IMR-90 (cell line): ENCODE data around the gene GPR179. TPM values are rescaled to one million over a fixed set of nuclear protein-coding genes. Genes with fewer than 3 reads are reported as not detected.

ENCODE experiments used
- ATAC-seq: fragments of 200-7000 bp; cut with Tn5 transposase; 2 replicates; pipeline ENCODE4 v1.9.1; 2020; ENCODE audit warnings: low read depth, mild to moderate bottlenecking, moderate library complexity
- BruUV-seq: library from RNA; stranded (reverse); fragments of 400-500 nt; replicated peaks from 2 replicates; lab custom pipeline; 2021; lab: Mats Ljungman, UMichigan
- CTCF ChIA-PET: fragments of 300-600 bp; formaldehyde crosslinking; extraction: SDS; loops from one replicate; lab custom pipeline; 2021; ENCODE audit warnings: antibody characterized with exemption; lab: Yijun Ruan, JAX
- POLR2A ChIA-PET: fragments of 300-600 bp; sonication (Branson Sonifier 250); formaldehyde crosslinking; loops from one replicate; lab custom pipeline; 2022; ENCODE audit warnings: antibody characterized with exemption; ENCODE audit not compliant: unreplicated experiment; lab: Charles Lee
- DNase-seq: peaks from one replicate; pipeline ENCODE4 v3.0.0; 2013
- H2AFZ ChIP-seq: replicated peaks from 2 replicates; pipeline ENCODE3; 2013; ENCODE audit warnings: low read length, mild to moderate bottlenecking; ENCODE audit not compliant: poor library complexity
- H2AK5ac ChIP-seq: 2 replicates; pipeline ENCODE4 v1.6.1; 2013; ENCODE audit warnings: low read depth, low read length, inconsistent platforms
- H2AK9ac ChIP-seq: replicated peaks from 2 replicates; pipeline ENCODE3; 2013; ENCODE audit warnings: mild to moderate bottlenecking, low read depth, low read length, moderate library complexity; ENCODE audit not compliant: poor library complexity
- H2BK120ac ChIP-seq: 2 replicates; pipeline ENCODE4 v1.6.1; 2013; ENCODE audit warnings: low read depth, low read length, inconsistent platforms
- H2BK15ac ChIP-seq: 3 replicates; pipeline ENCODE4 v1.6.1; 2013; ENCODE audit warnings: low read depth, low read length, inconsistent platforms
- H2BK20ac ChIP-seq: 2 replicates; pipeline ENCODE4 v1.6.1; 2013; ENCODE audit warnings: low read depth, mild to moderate bottlenecking, inconsistent platforms, low read length, moderate library complexity
- H2BK5ac ChIP-seq: 2 replicates; pipeline ENCODE4 v1.6.1; 2013; ENCODE audit warnings: mild to moderate bottlenecking, low read depth, low read length, inconsistent platforms; ENCODE audit not compliant: poor library complexity, severe bottlenecking
- H3K14ac ChIP-seq: replicated peaks from 2 replicates; pipeline ENCODE4 v1.6.1; 2013; ENCODE audit warnings: low read depth, low read length, inconsistent platforms
- H3K18ac ChIP-seq: 2 replicates; pipeline ENCODE4 v1.6.1; 2013; ENCODE audit warnings: low read depth, low read length, control low read depth
- H3K23ac ChIP-seq: 2 replicates; pipeline ENCODE4 v1.6.1; 2013; ENCODE audit warnings: low read depth, low read length, inconsistent platforms
- H3K27ac ChIP-seq: 2 replicates; pipeline ENCODE4 v1.5.1; 2013; ENCODE audit warnings: mild to moderate bottlenecking, control low read depth, low read length; ENCODE audit not compliant: insufficient read depth
- H3K27me3 ChIP-seq: 2 replicates; pipeline ENCODE4 v1.6.1; 2013; ENCODE audit warnings: low read length; ENCODE audit not compliant: control insufficient read depth, insufficient read depth
- H3K36me3 ChIP-seq: 2 replicates; pipeline ENCODE4 v1.6.1; 2013; ENCODE audit warnings: low read length, mixed read lengths; ENCODE audit not compliant: control insufficient read depth, insufficient read depth
- H3K4ac ChIP-seq: 2 replicates; pipeline ENCODE4 v1.6.1; 2013; ENCODE audit warnings: low read depth, low read length, inconsistent platforms
- H3K4me1 ChIP-seq: 2 replicates; pipeline ENCODE4 v1.6.1; 2013; ENCODE audit warnings: low read length, mixed read lengths; ENCODE audit not compliant: control insufficient read depth, insufficient read depth
- H3K4me2 ChIP-seq: 2 replicates; pipeline ENCODE4 v1.6.1; 2013; ENCODE audit warnings: low read depth, mild to moderate bottlenecking, control low read depth, low read length, moderate library complexity
- H3K4me3 ChIP-seq: 2 replicates; pipeline ENCODE4 v1.5.1; 2013; ENCODE audit warnings: low read depth, mild to moderate bottlenecking, control low read depth, low read length, moderate library complexity; ENCODE audit not compliant: insufficient read depth
- H3K56ac ChIP-seq: 2 replicates; pipeline ENCODE4 v1.6.1; 2013; ENCODE audit warnings: low read length, inconsistent platforms; ENCODE audit not compliant: insufficient read depth; ENCODE audit errors: extremely low read depth
- H3K79me1 ChIP-seq, 2 experiments: 2 replicates each; pipeline ENCODE4 v1.6.1; 2013; ENCODE audit warnings: low read length in 2 of 2, inconsistent platforms in 1 of 2, low read depth in 1 of 2
- H3K9ac ChIP-seq: 2 replicates; pipeline ENCODE4 v1.6.1; 2013; ENCODE audit warnings: low read depth, low read length, control low read depth
- H3K9me1 ChIP-seq: 2 replicates; pipeline ENCODE4 v1.6.1; 2013; ENCODE audit warnings: low read length, inconsistent platforms; ENCODE audit not compliant: insufficient read depth
- H3K9me3 ChIP-seq: 2 replicates; pipeline ENCODE4 v1.6.1; 2013; ENCODE audit warnings: low read length; ENCODE audit not compliant: control insufficient read depth, insufficient read depth
- H4K20me1 ChIP-seq: 2 replicates; pipeline ENCODE4 v1.6.1; 2013; ENCODE audit warnings: low read length, inconsistent platforms; ENCODE audit not compliant: insufficient read depth
- H4K5ac ChIP-seq: 2 replicates; pipeline ENCODE4 v1.6.1; 2013; ENCODE audit warnings: mild to moderate bottlenecking, low read depth, low read length, control low read depth
- H4K8ac ChIP-seq, 2 experiments: 2 replicates each; pipeline ENCODE4 v1.6.1; 2013; ENCODE audit warnings: low read depth in 2 of 2, low read length in 2 of 2, control low read depth in 1 of 2, inconsistent platforms in 1 of 2
- H4K91ac ChIP-seq: 2 replicates; pipeline ENCODE4 v1.6.1; 2013; ENCODE audit warnings: low read depth, low read length, inconsistent platforms; ENCODE audit not compliant: insufficient read depth
- CHD1 ChIP-seq: IDR thresholded peaks from 2 replicates; pipeline ENCODE4 v1.6.1; 2012; ENCODE audit warnings: low read depth, low read length, improper control_type of control experiment
- FOS ChIP-seq: fragments of 150-350 bp; IDR thresholded peaks from 2 replicates; pipeline ENCODE4 v1.6.1; 2016; ENCODE audit warnings: low read depth, low read length
- MAFK ChIP-seq: IDR thresholded peaks from 2 replicates; pipeline ENCODE4 v1.6.1; 2012; ENCODE audit warnings: low read depth, low read length, improper control_type of control experiment
- NFE2L2 ChIP-seq: fragments of 150-350 bp; IDR thresholded peaks from 2 replicates; pipeline ENCODE4 v1.6.1; 2016; ENCODE audit warnings: low read depth, mild to moderate bottlenecking, low read length
- POLR2A ChIP-seq: IDR thresholded peaks from 2 replicates; pipeline ENCODE4 v1.6.1; 2012; ENCODE audit warnings: mild to moderate bottlenecking, low read depth, low read length
- RAD21 ChIP-seq: IDR thresholded peaks from 2 replicates; pipeline ENCODE4 v1.6.1; 2012; ENCODE audit warnings: low read length, improper control_type of control experiment
- WGBS, 2 experiments: methylation state at CpG; one replicate each; pipeline versions ENCODE4 v1.1.5 to v1.1.7; 2013; ENCODE audit warnings: missing lambda C conversion rate in 2 of 2; ENCODE audit not compliant: insufficient read length in 1 of 2; ENCODE audit errors: extremely low coverage in 2 of 2; 5-methylcytosine and 5-hydroxymethylcytosine counted together
- dilution Hi-C: fragments of 300-500 bp; cut with HindIII; formaldehyde crosslinking; loops from one replicate; pipeline ENCODE4 v1.14.3; 2018; ENCODE audit warnings: low sequenced_read_pairs; ENCODE audit not compliant: unreplicated experiment
- in situ Hi-C: fragments of 300-500 bp; cut with MboI; formaldehyde crosslinking; loops from 3 replicates; pipeline ENCODE4 v1.14.3; 2019; ENCODE audit warnings: low sequenced_read_pairs, inconsistent platforms, mixed read lengths
- intact Hi-C: fragments of 100-400 bp; cut with micrococcal nuclease; formaldehyde crosslinking; loops from 2 replicates; pipeline ENCODE4 v1.10.0; 2022
- polyA plus RNA-seq, 3 experiments: library from polyadenylated mRNA; depleted of rRNA; stranded (reverse); fragments of >200 nt; gene quantifications; 2 replicates each; pipeline ENCODE4 v1.2.3, GENCODE V29; 2012; ENCODE audit warnings: low replicate concordance in 1 of 3
- total RNA-seq: library from RNA; depleted of rRNA; stranded (reverse); fragments of >200 nt; gene quantifications from 2 replicates; pipeline ENCODE4 v1.2.3, GENCODE V29; 2012
- TF ChIP-seq, protein P1 (sequence below): fragments of 150-350 bp; IDR thresholded peaks from 2 replicates; pipeline ENCODE4 v1.6.1; 2017; ENCODE audit warnings: mild to moderate bottlenecking, antibody characterized with exemption, low read length, low read depth

GPR179 gene
- total and polyA plus RNA-seq, 2 of the 4 experiments (the other 2 are of a cell fraction): not detected

DNA sequence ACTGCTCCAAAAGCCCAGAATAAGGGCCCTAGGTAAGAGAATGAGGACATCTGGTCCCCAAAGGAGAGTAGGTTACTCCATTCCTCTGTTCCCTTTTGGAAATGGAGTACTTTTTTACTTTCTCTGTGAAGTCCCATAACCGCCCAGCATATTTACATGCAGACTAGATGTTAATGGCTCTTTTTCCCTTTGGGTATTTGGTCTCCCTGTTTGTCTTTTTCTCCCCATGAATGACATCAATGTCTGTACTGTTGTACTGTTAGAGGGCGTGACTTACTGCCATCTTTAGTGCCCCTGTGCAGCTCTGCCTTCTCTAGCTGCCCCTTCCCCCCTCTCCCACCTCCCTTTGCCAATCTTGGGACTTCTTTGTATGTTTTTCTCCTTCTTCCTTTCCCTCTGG lies 19.0 kb downstream of the GPR179 start:
- Histone ChIP-seq H4K5ac (no peak overlapping the region), H3K56ac (no peak overlapping the region), H3K27ac (no peak overlapping the region), H4K91ac (no peak overlapping the region), H3K9me1 (0 out of 2 replicates have a peak, but pooled peaks cover 5% of the 10 kb centered on the region), H3K36me3 (peaks cover 11% of the 10 kb centered on the region), H2BK20ac (no peak overlapping the region), H3K4me3 (no peak overlapping the region), H2AFZ (no peak overlapping the region), H2BK5ac (no peak overlapping the region), H3K18ac (no peak overlapping the region), H3K9ac (no peak overlapping the region), H3K9me3 (no peaks in the 10 kb centered on the region), H2BK15ac (no peak overlapping the region), H3K79me1 (no peaks in the 10 kb centered on the region; a peak in 1 of 4 replicates), H2AK5ac (no peak overlapping the region), H2BK120ac (no peak overlapping the region), H3K27me3 (peaks cover 22% of the 10 kb centered on the region), H3K14ac (no peak overlapping the region), H4K20me1 (no peaks in the 10 kb centered on the region; the same call in 1 of the 2 replicates), H3K4me1 (peaks cover 12% of the 10 kb centered on the region), H2AK9ac (no peak overlapping the region), H3K23ac (no peak overlapping the region), H3K4ac (no peak overlapping the region), H3K4me2 (no peak overlapping the region), H4K8ac (no peak overlapping the region)
- intact Hi-C loops: no loop called here
- TF ChIP-seq, protein P1, sequence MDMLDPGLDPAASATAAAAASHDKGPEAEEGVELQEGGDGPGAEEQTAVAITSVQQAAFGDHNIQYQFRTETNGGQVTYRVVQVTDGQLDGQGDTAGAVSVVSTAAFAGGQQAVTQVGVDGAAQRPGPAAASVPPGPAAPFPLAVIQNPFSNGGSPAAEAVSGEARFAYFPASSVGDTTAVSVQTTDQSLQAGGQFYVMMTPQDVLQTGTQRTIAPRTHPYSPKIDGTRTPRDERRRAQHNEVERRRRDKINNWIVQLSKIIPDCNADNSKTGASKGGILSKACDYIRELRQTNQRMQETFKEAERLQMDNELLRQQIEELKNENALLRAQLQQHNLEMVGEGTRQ: no peak
- no peak for TF ChIP-seq RAD21
- TF ChIP-seq CHD1: no peak
- TF ChIP-seq POLR2A: no peak
- TF ChIP-seq MAFK: no peak
- no peak for TF ChIP-seq NFE2L2
- no peak for TF ChIP-seq FOS
- BruUV-seq: no TSS peak
- WGBS, 2 experiments: no CpG with 5 or more reads among the region's 2 CpGs
- ChIA-PET CTCF (interaction anchor here (0.9 to 1.8 kb wide), 2 partner anchors 9 to 25 kb away, joined by 3 to 6 read pairs; no protein-coding TSS in a partner anchor), POLR2A (no interaction called here)
- ATAC-seq: no peak
- dilution Hi-C loops: no loop called here
- in situ Hi-C loops: no loop called here
- DNase-seq: no peak
